Duodenal mucosa (tissue), 2 donors: ENCODE results near the gene KRT72.

Experiments used
- H3K27ac ChIP-seq: one replicate; pipeline ENCODE4 v1.7.0; 2013; ENCODE audit warnings: low read depth, low read length
- H3K27me3 ChIP-seq, 2 donors: one replicate each; pipeline ENCODE4 v1.7.0; 2013; ENCODE audit warnings: low read length in 2 of 2, control low read depth in 1 of 2; ENCODE audit not compliant: insufficient read depth in 2 of 2, control insufficient read depth in 1 of 2
- H3K36me3 ChIP-seq, 2 donors: one replicate each; pipeline ENCODE4 v1.7.0; 2013; ENCODE audit warnings: low read length in 2 of 2, control low read depth in 1 of 2; ENCODE audit not compliant: insufficient read depth in 2 of 2, control insufficient read depth in 1 of 2
- H3K4me1 ChIP-seq, 2 donors: one replicate each; pipeline ENCODE4 v1.7.0; 2013; ENCODE audit warnings: low read length in 2 of 2, control low read depth in 1 of 2; ENCODE audit not compliant: insufficient read depth in 2 of 2, control insufficient read depth in 1 of 2
- H3K4me3 ChIP-seq, 2 donors: one replicate each; pipeline ENCODE4 v1.7.0; 2013; ENCODE audit warnings: low read length in 2 of 2, low read depth in 1 of 2
- H3K9ac ChIP-seq, 2 donors: one replicate each; pipeline ENCODE4 v1.7.0; 2013; ENCODE audit warnings: low read length in 2 of 2, low read depth in 1 of 2
- H3K9me3 ChIP-seq, 2 donors: one replicate each; pipeline ENCODE4 v1.7.0; 2013; ENCODE audit warnings: low read length in 2 of 2, control low read depth in 1 of 2; ENCODE audit not compliant: control insufficient read depth in 1 of 2

KRT72 gene

DNA sequence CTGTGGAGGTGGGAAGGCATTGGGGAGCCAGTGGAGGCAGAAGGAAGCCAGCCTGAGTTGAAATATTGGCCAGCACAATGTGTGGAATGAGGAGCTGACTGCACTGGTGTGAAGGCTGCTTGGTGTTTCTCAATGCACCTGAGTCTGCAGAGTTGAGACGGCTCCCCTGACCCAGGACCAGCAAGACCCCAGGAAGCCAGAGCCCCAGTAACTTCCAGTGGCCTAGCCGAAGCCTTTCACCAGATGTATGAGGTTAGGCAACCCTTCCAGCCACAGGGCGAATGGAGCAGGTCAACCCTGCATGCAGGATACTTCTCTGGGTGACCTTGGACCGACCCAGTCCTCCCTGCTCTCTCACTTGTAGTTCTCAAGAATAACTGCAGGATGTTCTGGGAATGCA lies 30.0 kb upstream of the KRT72 start:
- no peak overlapping the region for H3K9ac ChIP-seq
- no peak overlapping the region for H3K27ac ChIP-seq
- H3K36me3 ChIP-seq: no peaks in the 10 kb centered on the region
- no peaks in the 10 kb centered on the region for H3K9me3 ChIP-seq
- peaks cover 0 to 3% of the 10 kb centered on the region in 2 donors for H3K27me3 ChIP-seq
- H3K4me3 ChIP-seq: no peak overlapping the region
- peaks cover 11 to 24% of the 10 kb centered on the region in 2 donors for H3K4me1 ChIP-seq

DNA sequence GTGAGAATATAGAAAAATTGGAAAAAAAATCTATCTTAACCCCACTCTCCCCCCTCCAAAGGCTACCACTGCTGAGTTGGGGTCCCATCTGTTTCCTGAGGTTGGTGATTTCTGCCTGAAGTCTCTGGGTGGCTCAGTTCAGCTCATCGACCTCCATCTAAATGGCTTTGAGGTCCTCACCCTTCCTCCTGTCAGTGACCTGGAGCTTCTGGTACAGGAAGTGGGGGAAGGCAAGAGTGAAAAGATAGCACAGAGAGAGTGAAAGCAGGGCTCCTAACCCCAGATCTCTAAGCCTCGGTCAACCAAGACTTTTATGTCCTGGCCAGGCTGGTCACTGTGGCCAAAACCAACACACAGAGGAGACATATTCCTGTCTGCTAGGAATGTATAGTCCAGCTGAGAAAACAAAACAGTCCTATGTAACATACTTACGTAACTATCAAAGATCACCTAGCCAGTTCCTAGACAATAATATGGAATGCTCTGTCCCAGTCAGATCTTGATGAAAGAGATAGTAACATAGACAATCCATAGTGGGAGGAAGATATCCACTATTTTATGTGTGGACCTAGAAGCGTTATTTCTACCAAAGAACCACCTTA lies 29.4 kb upstream of the KRT72 start:
- H3K27me3 ChIP-seq: peaks cover 0 to 3% of the 10 kb centered on the region in 2 donors
- no peaks in the 10 kb centered on the region for H3K36me3 ChIP-seq
- H3K9me3 ChIP-seq: no peaks in the 10 kb centered on the region
- H3K4me3 ChIP-seq: no peak overlapping the region
- no peak overlapping the region for H3K27ac ChIP-seq
- no peak overlapping the region for H3K9ac ChIP-seq
- peaks cover 8 to 25% of the 10 kb centered on the region in 2 donors for H3K4me1 ChIP-seq

- Histone ChIP-seq H3K9ac (no peak overlapping the region), H3K36me3 (no peaks in the 10 kb centered on the region), H3K27ac (no peak overlapping the region), H3K9me3 (no peaks in the 10 kb centered on the region), H3K4me3 (no peak overlapping the region), H3K4me1 (peaks cover 8 to 25% of the 10 kb centered on the region in 2 donors), H3K27me3 (peaks cover 0 to 3% of the 10 kb centered on the region in 2 donors)
Measured at GRCh38 chr12:52630008-52630500, 28.8 kb upstream of the KRT72 start.

DNA sequence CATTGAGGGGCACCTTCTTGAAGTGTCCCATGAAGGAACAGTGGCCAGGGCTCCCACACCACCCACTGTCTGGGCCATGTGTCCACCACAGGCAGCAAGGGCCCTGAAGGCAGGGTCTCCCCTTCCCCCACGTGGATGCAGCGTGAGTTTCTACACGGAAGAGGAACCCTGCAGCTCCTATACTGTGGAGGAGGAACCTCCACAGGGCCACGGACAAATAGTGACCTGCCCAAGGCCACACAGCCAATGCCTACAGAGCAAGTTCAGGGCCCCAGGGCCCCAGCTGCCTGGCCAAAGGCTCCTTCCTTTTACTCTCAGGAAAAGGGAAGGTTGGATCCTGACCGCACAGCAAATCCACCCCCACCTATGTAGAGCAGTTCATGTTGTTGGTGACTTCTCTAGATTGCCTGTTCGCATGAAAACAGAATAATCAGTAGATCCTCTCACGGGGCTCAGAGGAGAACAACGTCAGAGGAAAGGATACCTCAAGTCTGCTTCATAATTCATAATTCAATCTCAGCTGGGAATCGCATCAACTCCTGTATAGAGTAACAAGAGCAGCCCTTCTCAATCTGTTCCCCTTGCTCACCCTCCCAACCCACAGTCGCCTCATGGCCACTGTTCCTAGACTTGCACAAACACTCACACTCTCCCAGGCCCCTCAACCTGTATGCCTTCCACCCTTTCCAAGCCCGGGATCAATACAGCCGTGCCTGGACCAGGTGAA lies 28.2 kb upstream of the KRT72 start:
- Histone ChIP-seq H3K4me1 (peaks cover 8 to 25% of the 10 kb centered on the region in 2 donors), H3K27ac (no peak overlapping the region), H3K9me3 (no peaks in the 10 kb centered on the region), H3K4me3 (no peak overlapping the region), H3K9ac (no peak overlapping the region), H3K36me3 (no peaks in the 10 kb centered on the region), H3K27me3 (peaks cover 0 to 3% of the 10 kb centered on the region in 2 donors)

DNA sequence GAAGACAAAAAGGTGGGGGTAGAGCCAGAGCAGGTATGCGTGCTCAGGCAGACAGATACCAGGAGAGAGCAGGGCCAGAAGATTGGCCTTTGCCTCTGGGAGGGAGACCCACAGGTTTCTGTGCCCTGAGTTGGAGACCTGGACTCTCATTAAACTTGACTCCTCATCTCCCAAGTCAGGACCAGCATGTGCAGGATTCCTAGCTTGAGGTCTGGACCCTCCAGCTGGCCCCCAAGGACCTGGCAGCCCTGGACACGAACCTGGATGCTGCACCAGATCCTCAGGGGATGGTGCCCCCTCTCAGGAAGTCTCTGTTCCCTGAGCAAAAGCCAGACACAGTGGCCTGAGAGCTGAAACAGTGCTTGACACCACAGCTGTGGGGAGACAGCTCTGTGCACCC lies 27.6 kb upstream of the KRT72 start:
- peaks cover 8 to 25% of the 10 kb centered on the region in 2 donors for H3K4me1 ChIP-seq
- H3K36me3 ChIP-seq: no peaks in the 10 kb centered on the region
- H3K9me3 ChIP-seq: no peaks in the 10 kb centered on the region
- H3K27me3 ChIP-seq: peaks cover 0 to 3% of the 10 kb centered on the region in 2 donors
- no peak overlapping the region for H3K9ac ChIP-seq
- H3K27ac ChIP-seq: no peak overlapping the region
- no peak overlapping the region for H3K4me3 ChIP-seq

DNA sequence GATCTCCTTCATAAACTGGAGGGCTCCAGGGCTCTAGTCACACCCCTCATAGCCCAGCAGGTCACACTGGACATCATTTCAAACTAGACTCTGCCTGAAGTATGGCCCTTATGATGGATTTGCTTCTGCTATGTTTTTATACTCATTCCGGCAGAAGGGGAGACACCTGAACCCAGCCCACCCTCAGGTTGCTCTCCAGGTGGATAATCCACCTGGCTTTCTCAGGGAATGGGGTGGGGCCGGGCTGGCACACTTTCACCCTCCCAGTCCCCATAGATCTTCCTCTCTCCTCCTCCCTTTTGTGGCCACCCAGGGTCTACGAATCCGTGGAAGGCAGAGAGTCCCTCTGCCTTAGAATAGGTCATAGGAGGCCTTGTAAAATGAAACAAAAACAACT lies 26.8 kb upstream of the KRT72 start:
- H3K9ac ChIP-seq: no peak overlapping the region
- peaks cover 8 to 25% of the 10 kb centered on the region in 2 donors for H3K4me1 ChIP-seq
- no peak overlapping the region for H3K4me3 ChIP-seq
- no peaks in the 10 kb centered on the region for H3K9me3 ChIP-seq
- peaks cover 0 to 3% of the 10 kb centered on the region in 2 donors for H3K27me3 ChIP-seq
- H3K36me3 ChIP-seq: no peaks in the 10 kb centered on the region
- H3K27ac ChIP-seq: no peak overlapping the region

GRCh38 chr12:52627395-52628110 lies 26.3 kb upstream of the KRT72 start:
- Histone ChIP-seq H3K4me3 (no peak overlapping the region), H3K36me3 (no peaks in the 10 kb centered on the region), H3K9me3 (no peaks in the 10 kb centered on the region), H3K27ac (no peak overlapping the region), H3K4me1 (peaks cover 8 to 25% of the 10 kb centered on the region in 2 donors), H3K27me3 (peaks cover 0 to 3% of the 10 kb centered on the region in 2 donors), H3K9ac (no peak overlapping the region)

- H3K27me3 ChIP-seq: no peaks in the 10 kb centered on the region
- H3K36me3 ChIP-seq: no peaks in the 10 kb centered on the region
- H3K4me1 ChIP-seq: peaks cover under 1 to 16% of the 10 kb centered on the region in 2 donors
Measured at GRCh38 chr12:52622349-52622748, 21.1 kb upstream of the KRT72 start.

DNA sequence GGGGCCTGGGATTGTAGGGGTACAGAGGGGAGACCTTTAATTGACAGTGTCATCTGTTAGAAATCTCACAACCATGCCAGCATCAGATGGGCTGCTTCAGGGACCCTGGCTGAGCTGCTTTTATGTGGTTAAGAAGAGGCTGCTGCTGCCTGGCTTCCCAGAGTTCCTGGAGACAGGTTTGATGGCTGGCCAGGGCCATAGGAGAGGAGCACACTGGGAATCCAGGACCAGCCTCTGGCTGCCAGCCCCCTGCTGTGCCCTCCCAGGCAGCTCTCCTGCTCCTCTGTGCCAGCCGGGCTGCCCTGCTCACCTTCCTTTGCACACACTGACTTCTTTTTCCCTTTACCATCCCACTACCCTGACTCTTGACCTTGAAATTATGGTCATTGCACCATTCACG lies 17.6 kb upstream of the KRT72 start:
- no peaks in the 10 kb centered on the region for H3K9me3 ChIP-seq
- no peak overlapping the region for H3K9ac ChIP-seq
- no peak overlapping the region for H3K27ac ChIP-seq
- H3K4me3 ChIP-seq: no peak overlapping the region
- H3K4me1 ChIP-seq: peaks cover 8 to 14% of the 10 kb centered on the region in 2 donors
- H3K36me3 ChIP-seq: no peaks in the 10 kb centered on the region
- H3K27me3 ChIP-seq: no peaks in the 10 kb centered on the region

More at GRCh38 chr12:52622349-52622748, 21.1 kb upstream of the KRT72 start:
- Histone ChIP-seq H3K27ac (no peak overlapping the region), H3K4me3 (no peak overlapping the region), H3K9ac (no peak overlapping the region), H3K9me3 (no peaks in the 10 kb centered on the region)

GRCh38 chr12:52618216-52618615 lies 17.0 kb upstream of the KRT72 start, which contains the start of gene KRT73:
TSS of gene KRT73 (minus strand) at chr12:52618559. CDS start at chr12:52618524, 35 bp downstream.
- Histone ChIP-seq H3K27me3 (no peaks in the 10 kb centered on the region), H3K4me3 (no peak within 1 kb of the TSS), H3K4me1 (peaks cover 8 to 14% of the 10 kb centered on the region in 2 donors), H3K27ac (no peak within 1 kb of the TSS), H3K36me3 (no peaks in the 10 kb centered on the region), H3K9ac (no peak within 1 kb of the TSS), H3K9me3 (no peaks in the 10 kb centered on the region)
